NCI-H2196 treated with DMSO at 0.1 percent for 48 hours (cell line): ENCODE measurements around the gene COL1A1.

Experiments
- DNase-seq: peaks from one replicate; lab custom pipeline; 2025; ENCODE audit not compliant: unreplicated experiment; lab: John Stamatoyannopoulos, UW

COL1A1 gene

DNA sequence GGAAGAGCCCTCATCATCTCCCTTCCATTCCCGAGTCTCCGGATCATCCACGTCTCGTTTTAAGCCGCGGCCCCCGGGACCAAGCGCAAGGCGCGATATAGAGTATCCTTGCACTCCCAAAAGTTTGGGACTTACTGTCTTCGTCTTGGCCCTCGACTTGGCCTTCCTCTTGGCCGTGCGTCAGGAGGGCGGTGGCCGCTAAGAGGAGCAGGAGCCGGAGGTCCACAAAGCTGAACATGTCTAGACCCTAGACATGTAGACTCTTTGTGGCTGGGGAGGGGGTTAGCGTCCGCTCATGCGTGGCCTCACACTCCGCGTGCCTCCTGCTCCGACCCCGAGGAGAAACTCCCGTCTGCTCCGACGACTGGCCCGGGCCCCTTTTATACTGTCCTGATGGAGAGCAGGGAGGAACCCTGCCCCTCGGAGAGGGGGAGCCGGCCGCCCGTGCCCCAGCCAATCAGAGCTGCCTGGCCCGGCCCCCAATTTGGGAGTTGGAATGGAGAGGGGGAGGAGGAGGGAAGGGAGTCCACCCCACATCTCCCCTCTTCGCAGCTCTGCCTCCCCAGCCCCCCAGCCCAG, at the start of gene COL1A1:
Gene COL1A1, minus strand, starts transcription at position 356 of the 579 bp plus-strand sequence. Its CDS starts 118 bp downstream, at position 238.
- no peak for DNase-seq

DNA sequence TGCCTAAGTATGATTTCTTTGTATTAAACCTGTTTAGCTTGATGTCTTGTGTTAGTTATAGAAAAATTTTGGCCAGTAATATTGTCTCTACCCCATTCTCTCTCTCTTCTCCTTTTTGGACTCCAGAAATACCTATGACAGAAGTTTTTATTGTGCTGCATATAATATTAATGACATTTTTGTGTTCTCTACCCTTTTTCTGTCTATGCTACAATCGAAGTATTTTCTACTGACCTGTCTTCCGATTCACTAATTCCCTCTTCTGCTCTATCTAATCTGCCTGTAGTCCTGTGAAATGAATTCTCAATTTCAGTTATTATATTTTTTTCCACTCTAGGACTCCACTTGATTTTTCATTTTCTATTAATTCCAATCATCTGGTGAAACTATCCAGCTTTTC, 46.8 kb upstream of the COL1A1 start:
- DNase-seq = no peak

DNA sequence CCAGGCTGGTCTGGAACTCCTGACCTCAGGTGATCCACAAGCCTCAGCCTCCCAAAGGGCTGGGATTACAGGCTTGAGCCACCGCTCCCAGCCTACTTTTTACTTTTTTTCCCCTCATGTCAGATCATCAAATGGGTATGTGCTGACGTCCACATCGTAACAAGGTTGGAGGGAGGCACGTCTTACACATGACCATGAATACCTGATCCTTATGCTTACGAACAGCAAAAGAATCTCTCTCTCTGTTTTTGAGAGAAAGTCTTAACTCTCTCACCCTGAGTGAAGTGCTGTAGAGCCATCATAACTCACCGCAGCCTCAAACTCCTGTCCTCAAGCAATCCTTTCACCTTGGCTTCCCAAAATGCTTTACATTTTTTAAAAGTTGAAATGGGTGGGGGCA, 43.3 kb upstream of the COL1A1 start:
- no peak for DNase-seq

DNA sequence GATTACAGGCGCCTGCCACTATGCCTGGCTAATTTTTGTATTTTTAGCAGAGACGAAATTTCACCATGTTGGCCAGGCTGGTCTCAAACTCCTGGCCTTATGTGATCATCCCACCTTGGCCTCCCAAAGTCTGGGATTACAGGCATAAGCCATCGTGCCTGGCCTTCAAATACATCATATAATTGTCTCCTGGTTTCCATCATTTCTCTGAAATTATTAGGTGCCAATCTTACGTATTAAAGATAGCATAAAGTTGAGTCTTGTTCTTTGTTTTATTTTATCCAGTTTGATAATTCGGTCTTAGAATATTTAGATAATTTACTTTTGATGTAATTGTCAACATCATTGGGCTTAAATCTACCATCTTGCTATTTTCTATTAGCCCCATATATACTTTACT, 40.0 kb upstream of the COL1A1 start:
- DNase-seq = no peak

DNA sequence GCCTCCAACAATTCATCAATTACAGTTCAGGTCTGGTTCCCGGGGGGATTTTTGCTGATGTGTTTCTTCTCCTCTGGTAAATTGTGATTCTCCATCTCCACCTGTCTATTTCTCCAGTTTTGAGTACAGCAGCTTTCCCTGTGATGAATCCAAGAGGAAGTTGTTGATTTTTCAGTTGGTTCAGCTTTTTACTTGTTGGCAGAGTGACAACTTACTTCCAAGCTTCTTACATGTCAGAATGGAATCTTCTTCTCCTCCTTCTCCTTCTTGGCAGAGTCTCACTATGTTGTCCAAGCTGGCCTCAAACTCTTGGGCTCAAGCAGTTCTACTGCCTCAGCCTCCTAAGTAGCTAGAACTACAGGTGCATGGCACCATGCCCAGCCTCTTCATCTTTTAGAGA, 39.4 kb upstream of the COL1A1 start:
- no peak for DNase-seq

DNA sequence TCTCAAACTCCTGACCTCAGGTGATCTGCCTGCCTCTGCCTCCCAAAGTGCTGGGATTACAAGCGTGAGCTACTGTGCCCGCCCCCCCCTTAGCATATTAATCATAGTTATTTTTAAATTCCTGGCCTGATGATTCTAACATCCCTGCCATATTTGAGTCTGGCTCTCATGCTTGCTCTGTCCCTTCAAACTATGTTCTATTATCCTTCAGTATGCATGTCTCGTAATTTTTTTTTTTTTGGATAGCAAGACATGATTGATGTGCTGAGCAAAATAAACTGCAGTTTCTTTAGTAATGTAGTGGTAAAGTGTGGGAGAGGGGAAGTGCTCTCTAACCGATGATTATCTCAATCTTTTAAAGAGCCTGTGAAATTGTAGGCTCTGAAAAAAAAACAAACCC, 38.5 kb upstream of the COL1A1 start:
- no peak for DNase-seq

DNA sequence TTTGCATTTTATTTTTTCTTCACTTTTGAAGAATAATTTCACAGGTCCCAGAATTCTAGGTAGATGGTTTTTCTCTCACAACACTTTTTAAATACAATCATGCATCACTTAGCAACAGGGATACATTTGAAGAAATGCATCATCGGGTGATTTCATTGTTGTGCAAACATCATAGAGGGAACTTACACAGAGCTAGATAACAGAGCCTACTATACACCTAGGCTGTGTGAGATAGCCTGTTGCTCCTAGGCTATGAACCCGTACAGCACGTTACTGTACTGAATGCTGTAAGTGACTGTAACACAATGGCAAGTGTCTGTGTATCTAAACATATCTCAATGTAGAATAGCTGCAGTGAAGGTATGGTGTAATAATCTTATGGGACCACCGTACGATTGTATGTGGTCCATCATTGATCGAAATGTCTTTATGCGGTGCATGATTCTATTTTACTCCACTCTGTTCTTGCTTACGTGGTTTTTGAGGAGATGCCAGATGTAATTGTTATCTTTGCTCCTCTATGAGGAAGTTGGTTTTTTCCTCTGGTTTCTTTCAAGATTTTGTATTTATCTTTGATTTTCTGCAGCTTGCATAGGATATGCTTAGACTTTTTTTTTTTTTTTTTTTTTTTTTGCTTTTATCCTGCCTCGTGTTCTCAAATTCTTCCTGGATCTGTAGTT, 37.3 kb upstream of the COL1A1 start:
- DNase-seq = no peak

DNA sequence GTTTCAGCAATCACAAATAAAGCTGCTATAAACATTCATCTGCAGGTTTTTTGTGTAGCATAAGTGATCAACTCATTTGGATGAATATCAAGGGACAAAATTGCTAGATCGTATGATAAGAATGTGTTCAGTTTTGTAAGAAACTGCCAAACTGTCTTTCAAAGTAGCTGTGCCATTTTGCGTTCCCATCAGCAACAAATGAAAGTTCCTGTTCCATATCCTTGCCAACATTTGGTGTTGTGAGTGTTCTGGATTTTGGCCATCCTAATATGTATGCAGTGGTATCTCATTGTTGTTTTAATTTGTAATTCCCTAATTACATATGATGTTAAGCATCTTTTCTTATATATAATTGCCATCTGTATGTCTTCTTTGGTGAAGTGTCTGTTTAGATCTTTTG, 36.5 kb upstream of the COL1A1 start:
- DNase-seq = no peak

DNA sequence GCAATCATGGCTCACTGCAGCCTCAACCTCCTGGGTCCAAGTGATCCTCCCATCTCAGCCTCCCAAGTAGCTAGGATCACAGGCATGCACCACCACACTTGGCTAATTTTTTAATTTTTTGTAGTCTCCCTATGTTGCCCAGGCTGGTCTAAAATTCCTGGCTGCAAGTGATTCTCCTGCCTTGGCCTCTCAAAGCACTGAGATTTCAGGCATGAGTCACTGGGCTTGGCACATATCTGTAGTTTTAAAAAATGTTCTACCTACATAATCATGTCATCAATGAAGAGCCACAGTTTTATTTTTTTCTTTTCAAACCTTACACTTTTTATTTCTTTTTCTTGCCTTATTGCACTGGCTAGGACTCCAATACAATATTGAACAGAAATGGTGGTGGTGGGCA, 33.1 kb upstream of the COL1A1 start:
- DNase-seq = no peak

DNA sequence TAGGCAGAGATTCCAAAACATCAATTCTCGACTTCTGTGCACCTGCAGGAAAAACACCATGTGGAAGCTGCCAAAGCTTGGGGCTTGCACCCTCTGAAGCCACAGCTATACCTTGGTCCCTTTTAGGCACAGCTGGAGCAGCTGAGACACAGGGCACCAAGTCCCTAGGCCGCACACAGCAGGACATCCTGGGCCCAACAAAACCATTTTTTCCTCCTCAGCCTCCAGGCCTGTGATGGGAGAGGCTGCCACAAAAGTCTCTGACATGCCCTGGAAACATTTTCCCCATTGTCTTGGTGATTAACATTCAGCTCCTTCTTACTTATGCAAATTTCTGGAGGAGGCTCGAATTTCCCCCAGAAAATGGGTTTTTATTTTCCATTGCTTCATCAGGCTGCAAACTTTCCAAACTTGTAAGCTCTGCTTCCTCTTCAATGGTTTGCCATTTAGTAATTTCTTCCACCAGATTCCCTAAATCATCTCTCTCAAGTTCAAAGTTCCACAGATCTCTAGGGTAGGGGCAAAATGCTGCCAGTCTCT, 24.3 kb upstream of the COL1A1 start:
- DNase-seq = no peak

DNA sequence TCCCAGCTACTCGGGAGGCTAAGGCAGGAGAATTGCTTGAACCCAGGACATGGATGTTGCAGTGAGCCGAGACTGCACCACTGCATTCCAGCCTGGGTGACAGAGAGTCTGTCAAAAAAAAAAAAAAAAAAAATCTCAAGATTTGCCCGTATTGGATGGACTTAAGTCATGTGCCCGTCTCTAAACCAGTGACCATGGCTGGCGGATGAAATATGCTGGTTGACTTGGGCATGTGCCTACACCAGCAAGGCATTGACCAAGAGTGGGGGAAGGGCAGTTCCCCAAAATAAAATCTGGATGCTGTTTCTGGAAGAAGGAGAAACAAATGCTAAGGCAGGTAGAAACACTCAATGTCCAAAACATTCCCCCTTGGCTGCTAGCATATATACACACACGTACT, 21.5 kb upstream of the COL1A1 start:
- DNase-seq = no peak

DNA sequence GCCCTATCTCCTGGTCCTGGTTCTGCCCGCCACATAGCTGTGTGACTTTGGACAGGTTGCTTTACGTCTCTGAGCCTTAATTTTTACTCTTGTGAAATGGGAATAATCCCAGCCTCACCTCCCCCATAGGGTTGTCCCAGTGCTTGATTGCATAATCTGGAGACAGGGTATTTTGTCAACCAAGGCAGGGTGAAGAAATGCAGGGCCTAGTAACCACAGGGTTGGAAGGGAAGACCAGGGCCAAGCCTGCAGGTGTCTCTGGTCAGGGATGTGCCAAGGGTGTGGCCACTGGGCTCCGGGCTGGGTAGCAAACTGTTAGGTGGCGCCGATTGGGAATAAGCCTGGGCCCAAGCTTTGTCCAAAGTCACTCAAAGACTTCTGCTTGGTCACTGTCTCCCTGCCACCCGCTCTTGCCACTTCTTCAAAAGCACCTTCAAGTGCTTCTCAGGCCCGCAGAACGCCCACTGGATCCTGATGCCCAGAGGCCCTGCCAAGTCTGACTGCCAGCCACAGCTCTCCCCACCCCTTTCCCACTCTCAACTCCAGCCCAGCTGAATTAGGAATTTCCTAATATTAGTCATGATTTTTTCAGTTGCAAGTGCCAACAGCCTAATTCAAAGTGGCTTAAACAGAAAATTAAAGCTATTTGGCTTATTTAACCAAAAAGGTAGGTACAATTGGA, 20.6 kb upstream of the COL1A1 start:
- DNase-seq = no peak

DNA sequence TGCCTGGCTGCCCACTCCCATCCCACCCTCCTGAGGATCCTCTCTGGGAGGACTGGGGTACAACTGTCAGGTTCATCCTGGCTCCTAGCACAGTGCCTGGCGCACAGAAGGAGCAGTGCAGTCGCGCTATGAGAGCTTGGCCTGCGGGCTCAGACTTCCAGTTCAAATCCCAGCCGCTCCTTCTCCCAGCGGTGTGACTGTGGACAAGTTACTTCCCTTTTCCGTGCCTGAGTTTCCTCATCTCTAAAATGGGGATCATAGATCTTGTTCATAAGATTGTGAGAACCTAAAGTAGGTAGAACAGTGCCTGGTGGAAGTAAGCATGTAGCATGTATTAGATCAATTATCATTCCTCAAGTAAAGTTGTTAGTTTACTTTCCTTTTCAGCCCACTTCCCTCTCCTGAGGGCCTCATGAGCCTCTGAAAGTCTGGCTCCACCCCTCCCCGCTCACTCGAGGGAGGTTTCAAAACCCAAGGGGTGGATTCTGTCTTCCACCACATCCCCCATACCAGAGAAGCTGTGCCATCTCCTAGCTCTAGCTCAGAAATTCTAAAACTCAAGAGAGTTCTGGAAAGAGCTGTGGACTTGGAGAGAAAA, 19.9 kb upstream of the COL1A1 start:
- no peak for DNase-seq

DNA sequence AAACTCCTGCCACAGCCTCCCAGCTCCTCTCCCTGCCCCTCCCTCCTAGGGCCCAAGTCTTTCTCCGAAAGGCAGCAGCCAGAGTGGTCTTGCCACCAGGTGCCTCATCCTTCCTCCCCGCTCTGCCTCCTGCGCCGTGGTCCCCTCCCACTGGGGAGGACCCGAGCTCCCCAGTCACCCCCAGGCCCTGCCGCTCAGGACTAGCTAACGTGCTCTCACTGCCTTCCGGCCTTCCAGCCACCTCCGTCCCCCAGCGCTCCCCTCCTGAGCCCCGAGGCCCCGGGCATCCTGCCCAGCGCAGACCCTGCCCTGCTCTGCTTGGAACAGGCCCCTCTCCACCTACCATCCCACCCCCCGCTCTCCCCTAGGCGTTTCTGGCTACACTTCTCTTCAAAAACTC, 19.4 kb upstream of the COL1A1 start:
- no peak for DNase-seq

DNA sequence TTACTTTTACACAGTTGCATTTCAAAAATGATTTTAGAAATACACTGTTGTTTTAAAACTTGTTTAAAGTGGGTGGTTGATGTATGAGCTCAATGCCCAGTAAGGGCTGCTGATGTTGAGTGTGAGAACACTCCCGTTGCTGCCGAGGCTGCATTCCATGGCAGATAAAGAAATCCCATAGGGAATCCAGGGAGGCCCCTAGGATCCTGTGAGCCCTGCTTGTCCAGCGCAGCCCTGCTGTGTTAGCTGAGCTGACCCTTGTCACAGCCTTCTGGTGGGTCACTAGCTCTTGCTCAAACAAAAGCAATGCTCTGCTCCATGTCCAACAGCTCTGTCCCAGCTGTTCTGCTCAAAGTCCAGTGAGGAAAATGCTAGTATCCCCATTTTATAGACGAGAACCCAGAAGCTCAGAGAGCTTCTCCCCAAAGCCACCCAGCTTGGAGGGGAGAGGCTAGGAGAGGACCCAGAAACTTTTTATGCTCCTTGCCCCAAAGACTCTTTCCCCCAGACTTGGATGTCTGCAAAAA, 18.6 kb upstream of the COL1A1 start:
- no peak for DNase-seq

DNA sequence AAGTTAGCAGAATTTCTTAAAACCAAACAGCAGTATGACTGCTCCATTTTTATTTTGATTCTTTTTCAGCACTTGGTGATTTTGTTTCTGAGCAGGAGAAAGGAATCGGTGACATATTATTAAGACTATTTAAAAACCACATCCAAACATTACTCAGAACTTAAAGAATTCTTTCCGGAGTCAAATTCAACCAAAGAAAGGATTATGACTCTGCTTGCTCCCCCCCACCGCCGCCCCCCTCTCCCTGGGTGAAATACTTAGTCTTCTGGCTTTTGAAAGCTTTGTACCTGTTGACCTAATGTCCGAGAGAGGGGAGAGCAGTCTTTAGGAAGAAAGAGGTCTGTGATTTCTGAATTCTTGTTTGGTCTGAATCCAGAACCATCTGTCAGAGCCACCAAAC, 17.9 kb upstream of the COL1A1 start:
- no peak for DNase-seq

DNA sequence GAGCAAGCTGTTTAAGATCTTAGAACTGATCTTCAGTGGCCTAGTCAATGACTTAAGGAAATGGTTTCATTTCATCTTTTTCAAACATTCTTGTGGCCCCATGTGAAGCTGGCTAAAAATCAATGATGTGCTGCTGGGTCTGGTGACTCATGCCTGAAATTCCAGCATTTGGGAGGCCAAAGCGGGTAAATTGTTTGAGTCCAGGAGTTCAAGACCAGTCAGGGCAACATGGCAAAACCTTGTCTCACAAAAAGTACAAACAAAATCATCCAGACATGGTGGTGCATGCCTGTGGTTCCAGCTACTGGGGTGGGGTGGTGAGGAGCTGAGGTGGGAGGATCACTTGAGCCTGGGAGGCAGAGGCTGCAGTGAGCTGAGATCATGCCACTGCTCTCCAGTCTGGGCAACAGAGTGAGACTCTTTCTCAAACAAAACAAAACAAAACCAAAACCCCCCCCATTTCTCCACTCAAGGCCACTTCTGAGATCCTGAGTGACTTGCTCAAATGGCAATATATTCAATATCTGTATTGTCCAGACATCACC, 17.4 kb upstream of the COL1A1 start:
- no peak for DNase-seq

DNA sequence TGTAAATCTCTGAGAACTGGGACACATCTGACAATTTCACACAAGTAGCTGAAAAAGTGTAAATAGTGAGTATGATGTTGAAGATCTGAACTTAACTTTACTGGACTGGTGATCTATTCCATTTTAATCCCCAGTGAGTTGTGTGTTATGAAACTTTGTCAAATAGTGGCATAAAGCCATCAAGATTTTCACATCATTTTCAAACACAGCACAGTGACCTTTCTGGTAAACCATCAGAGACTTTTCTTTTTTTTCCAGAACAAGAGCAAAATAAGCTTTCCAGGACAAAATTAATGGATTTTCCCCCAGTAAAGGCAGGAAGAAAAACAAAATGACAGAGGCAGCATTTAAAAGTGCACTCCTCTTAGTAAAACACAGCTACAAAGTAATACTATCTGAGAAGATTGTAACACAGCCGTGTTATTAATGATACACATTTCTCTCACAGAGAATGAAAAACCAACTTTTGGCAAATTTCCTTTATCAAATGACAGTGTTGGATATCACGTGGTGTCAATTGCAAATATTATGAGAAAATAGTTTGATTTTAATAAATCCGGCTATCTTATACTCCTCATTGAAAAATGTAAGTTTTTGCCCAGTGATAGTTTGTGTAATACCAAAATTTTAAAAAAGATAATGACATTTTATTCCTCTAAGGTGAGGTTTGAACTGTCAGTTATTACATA, 16.8 kb upstream of the COL1A1 start:
- DNase-seq = no peak

DNA sequence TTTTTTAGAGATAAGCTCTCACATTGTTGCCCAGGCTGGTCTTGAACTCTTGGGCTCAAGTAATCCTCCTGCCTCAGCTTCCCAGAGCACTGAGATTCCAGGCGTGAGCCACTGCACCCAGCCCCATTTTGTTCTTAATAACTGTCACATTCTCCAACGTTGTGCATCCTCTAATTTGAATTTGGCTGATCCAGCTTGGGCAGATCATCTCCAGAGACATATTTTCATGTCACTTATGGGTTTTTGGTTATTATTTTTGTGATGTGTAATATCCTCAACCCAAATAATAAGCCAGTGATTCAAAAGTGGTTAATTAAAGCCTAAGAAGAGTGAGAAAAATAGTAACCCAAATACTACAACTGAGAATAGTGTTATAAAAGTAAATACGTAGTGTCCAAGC, 16.2 kb upstream of the COL1A1 start:
- DNase-seq = no peak

DNA sequence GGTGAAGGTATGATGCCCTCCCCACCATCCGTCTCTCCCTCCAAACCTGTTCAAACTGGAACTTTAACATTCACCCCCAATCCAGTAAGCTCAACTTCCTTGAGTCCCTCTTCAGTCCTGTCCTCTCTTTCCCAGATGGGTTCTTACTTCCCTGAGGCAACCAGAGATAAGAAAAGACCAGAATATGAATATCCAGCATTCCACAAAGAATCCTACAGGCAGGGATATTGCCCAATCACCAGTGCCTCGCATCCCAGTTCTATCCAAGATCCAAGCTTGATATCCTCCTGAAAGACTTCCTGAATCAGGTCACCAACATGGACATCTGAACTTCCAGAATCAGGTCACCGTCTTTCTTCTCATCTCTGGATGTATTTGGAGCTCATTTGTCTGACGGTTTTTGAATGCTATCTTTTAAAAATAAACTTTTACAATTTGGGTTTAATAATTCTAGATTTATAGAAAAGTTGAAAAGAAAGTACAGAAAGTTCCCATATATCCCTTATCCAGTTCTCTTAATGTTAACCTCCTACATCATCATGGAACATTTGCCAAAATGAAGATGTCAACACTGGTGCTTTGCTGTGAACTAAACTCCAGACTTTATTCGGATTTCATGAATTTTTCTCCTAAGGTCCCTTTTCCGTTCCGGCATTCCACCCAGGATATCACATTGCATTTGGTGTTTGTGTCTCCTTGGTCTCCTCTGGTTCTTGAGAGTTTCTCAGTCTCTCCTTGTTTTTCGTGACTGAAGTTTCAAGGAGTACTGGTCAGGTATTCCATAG, 13.7 kb upstream of the COL1A1 start:
- no peak for DNase-seq
